Activated CD4-positive, CD25-positive, alpha-beta regulatory T cell treated with anti-CD3 and anti-CD28 coated beads, Interleukin-2, amount 50 U/mL, for 16 hours (primary cell): ENCODE data around the gene RABEP1.
A peak's percentile ranks its signal among the peaks of the same experiment; 100 is the strongest.
"Not testable (repeated sequence)": the region's sequence is repeated elsewhere in the genome, so short reads cannot be mapped to it uniquely, and the experiment has no call there.

Source experiments
- DNase-seq: peaks from one replicate; pipeline ENCODE4 v3.0.0-alpha.2; 2020; ENCODE audit warnings: low read depth, low spot score

The RABEP1 gene

DNA sequence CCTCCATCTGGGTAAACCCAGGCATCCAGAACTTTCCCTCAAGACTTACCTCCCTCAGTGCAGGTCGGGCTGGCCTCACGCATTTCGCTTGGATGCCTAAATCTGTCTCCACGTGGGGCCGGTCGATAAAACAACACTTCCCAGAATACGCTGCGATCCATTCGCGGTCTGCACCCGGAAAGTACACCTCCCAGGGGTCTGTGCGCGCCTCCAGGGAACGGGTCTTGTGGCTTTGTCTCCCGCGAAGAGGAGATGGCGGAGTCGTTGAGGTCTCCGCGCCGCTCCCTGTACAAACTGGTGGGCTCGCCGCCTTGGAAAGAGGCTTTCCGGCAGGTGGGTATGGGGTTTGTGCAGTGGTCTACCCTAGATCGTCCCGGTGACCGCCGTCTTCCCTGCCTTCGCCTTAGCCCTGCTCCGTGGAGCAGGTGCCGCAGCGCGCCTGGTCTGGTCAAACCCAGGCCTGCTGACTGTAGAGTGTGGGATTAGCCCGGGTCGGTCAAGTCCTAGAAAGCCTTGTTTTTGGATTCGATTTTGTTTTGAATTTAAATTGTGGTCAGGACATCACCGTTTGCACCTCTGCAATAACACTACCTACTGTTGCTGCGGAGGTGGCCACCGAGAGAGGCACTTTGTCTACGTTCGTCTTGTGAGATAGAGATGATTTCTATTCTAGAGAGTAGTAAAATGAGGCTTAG is 138.0 kb downstream of the RABEP1 start, which contains the start of gene RPAIN:
TSS of gene RPAIN (plus strand) at position 224 of the 695 bp plus-strand sequence. CDS start at position 253, 29 bp downstream.
- peak; percentile 86 for DNase-seq

DNA sequence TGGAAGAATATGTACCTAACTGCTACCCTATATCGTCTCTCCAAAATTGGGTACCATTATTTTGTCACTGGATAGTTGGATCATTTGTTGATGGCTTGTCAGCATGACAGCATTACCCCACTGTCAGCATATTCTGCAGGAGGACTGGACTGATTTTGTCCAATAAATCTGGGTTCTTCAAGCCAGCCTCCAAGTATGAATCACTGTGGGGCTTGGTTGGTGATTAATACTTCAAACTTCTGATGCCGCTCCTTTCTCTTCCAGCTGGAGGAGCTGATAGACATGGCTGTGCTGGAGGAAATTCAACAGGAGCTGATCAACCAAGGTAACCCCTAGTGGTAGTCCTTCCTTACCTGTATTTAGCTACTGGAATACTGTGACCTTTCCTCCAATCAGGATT is 140.4 kb downstream of the RABEP1 start:
- DNase-seq, result no peak

DNA sequence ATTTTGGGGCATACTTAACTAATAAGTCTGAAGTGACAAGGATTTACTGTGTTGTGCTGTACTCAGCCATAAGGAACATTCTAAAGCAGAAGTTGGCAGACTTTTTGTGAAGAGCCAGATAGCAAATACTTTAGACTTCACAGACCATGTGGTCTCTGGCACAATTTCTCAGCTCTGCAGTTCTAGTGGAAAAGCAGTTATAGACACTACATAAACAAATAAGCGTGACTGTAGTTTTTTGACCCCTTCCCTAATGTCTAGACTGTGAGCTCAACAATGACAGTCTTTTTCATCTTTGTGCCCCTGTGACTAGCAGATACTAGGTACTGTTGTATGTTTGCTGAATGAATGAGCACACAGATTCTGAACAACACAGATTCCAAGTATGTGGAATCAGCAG is 142.8 kb downstream of the RABEP1 start:
- no peak for DNase-seq

DNA sequence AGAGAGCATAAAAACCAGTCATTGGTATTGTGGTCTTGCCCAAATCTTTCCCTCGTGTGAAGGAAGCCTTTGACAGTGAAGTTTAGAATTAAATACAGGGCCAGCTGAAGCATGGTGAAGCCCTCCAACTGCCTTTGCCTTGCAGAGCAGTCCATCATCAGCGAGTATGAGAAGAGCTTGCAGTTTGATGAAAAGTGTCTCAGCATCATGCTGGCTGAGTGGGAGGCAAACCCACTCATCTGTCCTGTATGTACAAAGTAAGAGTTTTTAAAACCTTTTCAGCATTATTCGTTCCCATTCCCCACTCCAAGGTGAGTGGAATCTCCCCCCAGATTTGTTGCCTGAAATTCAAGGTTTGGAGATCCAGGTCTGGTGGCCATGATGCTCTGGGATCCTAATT is 143.7 kb downstream of the RABEP1 start:
- DNase-seq, result no peak

DNA sequence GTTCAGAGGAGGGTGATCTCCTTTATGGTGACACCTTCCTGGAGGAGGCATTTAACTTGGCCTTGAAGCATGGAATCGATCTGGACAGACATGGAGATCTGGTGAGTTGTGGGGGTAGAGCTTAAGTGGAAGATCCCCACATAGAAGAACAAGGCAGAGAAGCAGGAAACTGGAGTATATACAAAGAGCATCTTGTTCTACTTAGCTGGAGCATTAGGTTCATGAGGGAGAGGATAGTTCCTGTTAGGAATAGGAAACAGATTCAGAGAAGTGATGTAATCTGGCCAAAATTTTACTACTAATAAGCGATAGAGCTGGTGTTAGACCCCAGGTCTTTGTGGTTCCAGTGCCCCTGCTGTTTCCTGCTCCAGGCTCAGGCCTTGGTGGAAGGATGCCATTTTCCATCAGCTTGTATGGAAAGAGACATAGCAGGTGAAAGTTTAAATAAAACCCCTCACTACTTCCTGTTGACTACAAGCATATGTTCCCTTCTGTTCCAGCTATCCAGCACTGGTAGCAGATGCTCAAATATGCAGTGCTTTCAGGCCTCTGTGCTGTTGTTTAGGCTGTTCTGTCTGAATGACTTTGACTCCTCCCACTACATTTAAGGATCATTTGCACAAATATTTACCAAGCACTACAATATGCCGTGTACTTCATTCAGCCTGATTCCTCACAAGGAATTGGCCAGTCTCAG is 147.3 kb downstream of the RABEP1 start:
- DNase-seq, result no peak

DNA sequence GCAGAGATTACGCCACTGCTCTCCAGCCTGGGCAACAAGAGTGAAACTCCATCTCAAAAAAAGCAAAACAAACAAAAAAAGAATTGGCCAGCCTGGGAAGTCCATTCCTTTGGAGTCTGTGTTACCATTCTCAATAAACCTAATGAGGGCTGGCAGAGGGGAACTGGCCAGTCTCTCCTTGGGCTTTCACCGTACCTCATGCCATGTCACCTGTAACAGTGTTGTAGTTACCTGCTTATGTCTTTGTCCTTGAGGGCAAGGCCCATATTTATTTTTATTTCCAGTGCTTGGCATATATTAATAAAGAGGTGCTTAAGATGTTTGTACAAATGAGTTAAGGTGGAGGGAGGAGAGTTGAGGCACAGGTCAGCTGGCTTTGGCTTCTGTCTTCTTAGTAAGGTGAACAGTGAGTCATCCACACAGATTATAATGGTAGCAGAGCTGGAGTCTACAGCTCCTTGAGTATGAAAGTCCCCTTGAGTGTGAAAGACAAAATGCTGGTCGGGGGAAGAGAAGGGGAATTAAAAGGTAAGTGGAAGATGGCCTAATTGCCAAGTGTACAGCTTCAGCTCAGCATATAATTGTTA is 148.4 kb downstream of the RABEP1 start:
- no peak for DNase-seq

GRCh38 chr17:5431234-5431633 is 149.2 kb downstream of the RABEP1 start:
- DNase-seq, result not testable (repeated sequence)

GRCh38 chr17:5431949-5432556 is 150.0 kb downstream of the RABEP1 start:
- no peak for DNase-seq

DNA sequence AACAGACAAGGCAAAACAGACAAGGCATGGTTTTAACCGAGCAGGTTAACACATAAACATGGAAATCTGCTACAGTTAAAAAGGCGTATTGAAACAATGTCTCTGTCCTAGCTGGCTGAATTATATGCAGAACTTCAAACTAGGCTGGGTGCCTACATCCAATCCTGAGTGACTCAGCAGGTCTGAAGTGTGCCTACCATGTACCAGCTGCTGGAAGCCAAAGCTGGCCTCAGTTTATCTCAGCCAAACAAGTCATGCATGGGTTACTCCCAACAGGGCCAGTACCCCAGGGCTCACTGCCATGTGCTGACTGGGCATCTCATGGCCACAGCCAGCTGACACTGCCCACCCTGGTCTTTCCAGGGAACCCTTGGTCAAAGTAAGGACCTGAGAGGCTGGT is 152.9 kb downstream of the RABEP1 start:
- DNase-seq, result no peak
